HG02884 (cell line): Measurements from ENCODE around the gene EXOC6B.

ENCODE experiments used
- ATAC-seq: cut with Tn5 transposase; IDR thresholded peaks from one replicate; pipeline ENCODE4 v1.9.1; 2021; ENCODE audit warnings: mild to moderate bottlenecking, moderate library complexity; ENCODE audit not compliant: unreplicated experiment

Gene EXOC6B

DNA sequence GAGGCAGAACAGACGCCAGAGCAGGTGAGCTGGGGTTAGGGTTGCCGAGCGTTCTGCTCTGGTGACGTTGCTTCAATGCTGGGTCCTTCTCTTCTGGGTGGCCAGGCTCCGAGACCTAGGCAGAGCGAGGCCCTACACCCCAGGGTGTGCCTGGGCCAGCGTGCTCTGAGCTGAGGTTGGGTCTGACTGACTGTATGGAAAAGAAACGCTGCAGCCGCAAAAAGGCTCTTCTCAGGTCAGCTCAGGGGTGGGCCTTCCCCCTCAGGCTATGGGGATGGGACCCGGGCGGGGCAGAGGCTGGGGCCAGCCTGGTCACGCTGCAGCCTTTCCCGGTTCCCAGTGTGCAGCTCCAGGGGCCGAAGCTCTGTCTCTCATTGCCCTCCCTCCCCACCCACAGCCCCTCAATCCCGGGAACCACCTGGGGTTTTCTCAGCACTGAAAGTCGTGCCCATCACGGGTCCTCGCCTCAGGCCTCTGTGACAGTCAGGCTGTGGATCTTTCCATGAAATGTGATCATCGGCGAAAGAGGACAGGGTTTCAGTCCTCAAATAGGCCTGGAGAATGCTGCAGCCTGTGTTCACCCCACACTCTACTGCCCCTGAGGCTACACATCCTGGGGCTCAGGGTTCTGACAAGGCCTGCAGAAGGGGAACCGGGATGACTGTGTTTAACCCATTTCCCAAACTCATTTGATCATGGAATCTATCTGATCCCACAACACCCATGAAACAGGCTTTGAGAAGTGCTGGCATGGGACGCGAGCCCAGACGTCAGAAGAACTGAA is 697.6 kb downstream of the EXOC6B start:
- ATAC-seq, result no peak

DNA sequence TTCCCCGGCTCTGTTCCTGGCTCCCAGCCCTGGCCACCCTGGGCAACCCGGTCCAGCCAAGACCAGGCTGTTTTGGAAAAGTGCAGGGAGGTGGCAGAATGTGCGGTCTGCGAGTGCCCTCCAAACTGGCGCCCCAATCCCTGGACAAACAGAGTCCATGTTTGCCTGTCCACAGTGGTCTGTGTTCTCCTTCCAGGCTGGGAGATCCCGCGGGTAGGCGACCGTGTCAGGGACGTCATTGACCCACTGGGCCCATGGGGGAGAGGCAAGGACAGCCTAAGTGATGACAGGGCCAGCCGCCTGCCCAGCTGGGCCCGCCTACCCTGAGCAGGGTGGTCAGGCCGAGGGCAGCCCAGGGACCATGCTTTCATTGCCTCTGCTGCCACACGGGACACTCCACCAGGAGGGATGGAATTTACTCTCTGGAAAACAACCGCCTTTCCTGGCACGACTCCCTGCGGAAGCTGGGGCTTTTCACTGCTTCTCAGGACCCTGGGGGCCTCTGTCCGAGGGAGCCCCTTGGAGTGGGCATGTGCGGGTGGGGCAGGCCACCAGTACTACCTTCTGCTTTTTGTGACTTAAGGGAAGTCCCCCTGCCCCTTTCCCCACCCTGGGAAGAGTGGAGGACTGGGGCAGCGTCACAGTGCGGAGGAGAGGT is 698.3 kb downstream of the EXOC6B start:
- ATAC-seq, result no peak

DNA sequence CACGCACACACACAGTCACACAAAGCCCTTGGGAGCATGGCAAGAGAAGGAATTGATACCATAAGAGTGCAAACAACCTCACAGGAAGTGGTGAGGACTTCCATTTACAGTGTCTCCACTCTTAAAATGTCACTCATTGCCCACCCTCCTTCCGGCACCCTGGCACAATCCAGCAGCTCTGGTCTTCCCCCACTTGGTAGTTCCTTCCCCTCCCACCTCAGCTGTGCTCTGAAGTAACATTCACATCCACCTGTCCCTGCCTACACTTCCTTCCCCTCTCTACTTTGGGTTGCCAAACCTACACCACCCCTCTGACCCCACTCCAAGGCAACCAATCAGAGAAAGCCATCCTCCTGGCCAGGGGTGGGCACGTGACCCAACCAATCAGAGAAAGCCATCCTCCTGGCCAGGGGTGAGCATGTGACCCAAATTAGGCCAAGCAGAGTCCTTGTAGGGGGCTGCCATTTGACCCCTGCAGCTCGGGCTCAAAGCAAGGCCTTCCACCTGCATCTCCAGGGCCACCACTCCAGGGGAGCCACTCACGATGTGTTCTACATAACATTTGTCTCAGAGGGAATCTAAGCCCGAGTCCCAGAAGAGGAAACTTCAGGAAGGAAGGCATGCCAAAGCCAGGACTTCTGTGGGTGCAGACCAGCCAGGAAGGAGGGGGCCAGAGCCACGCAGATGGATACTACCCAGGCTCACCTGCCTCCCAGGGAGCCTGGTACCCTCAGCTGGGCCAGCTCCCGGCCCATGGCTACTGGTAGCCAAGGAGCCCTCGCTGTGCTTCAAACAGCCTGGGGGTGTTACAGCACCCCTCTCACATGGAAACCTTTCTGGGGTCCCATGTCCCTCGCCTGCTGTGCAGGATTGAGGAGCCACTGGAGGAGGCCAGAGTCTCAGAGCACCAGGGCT is 699.4 kb downstream of the EXOC6B start:
- no peak for ATAC-seq
